Upper lobe of right lung (tissue), 1 donor: ENCODE measurements around the gene FOXD4L1. TPM values are rescaled to one million over a fixed set of nuclear protein-coding genes. Genes with fewer than 3 reads are reported as not detected.
"Not testable (repeated sequence)": the region's sequence is repeated elsewhere in the genome, so short reads cannot be mapped to it uniquely, and the experiment has no call there.

Source experiments
- ATAC-seq: fragments of 200-7000 bp; cut with Tn5 transposase; one replicate; pipeline ENCODE4 v1.9.1; 2020; ENCODE audit warnings: mild to moderate bottlenecking, moderate library complexity
- DNase-seq: peaks from one replicate; pipeline ENCODE4 v3.0.0-alpha.2; 2020
- H3K27ac ChIP-seq: fragments of 200-600 bp; one replicate; pipeline ENCODE4 v1.8.0; 2022
- H3K27me3 ChIP-seq: fragments of 200-600 bp; one replicate; pipeline ENCODE4 v1.8.0; 2022; ENCODE audit warnings: mild to moderate bottlenecking
- H3K36me3 ChIP-seq: fragments of 200-600 bp; one replicate; pipeline ENCODE4 v1.8.0; 2022
- H3K4me1 ChIP-seq: fragments of 200-600 bp; one replicate; pipeline ENCODE4 v1.8.0; 2022
- H3K4me3 ChIP-seq: fragments of 200-600 bp; one replicate; pipeline ENCODE4 v1.8.0; 2022; ENCODE audit warnings: mild to moderate bottlenecking
- H3K9me3 ChIP-seq: fragments of 200-600 bp; one replicate; pipeline ENCODE4 v1.8.0; 2022
- CTCF ChIP-seq: fragments of 200-600 bp; IDR thresholded peaks from one replicate; pipeline ENCODE4 v1.8.0; 2022; ENCODE audit warnings: antibody characterized with exemption
- intact Hi-C: fragments of 100-400 bp; cut with DNase I; formaldehyde crosslinking; loops from one replicate; pipeline ENCODE4 v1.11.0; 2022
- total RNA-seq: library from RNA; stranded (reverse); fragmentation: NEBNext Ultra II Directional; extraction: Animal tissue kit (Norgen Biotek cat#: 25700); gene quantifications from one replicate; pipeline ENCODE4 v1.2.1, GENCODE V29; 2021
- donor health status: DM: no; HTN: yes; CAD: no; lungs with severe emphysema.

The FOXD4L1 gene
- total RNA-seq, 1 donor from 2014 or later, result 0.78 TPM

GRCh38 chr2:113508187-113508586 is 9.7 kb downstream of the FOXD4L1 start:
- H3K27me3 ChIP-seq, result peaks cover 45% of the 10 kb centered on the region
- H3K36me3 ChIP-seq, H3K27ac ChIP-seq, H3K4me3 ChIP-seq, H3K4me1 ChIP-seq, intact Hi-C loops, H3K9me3 ChIP-seq, ATAC-seq, DNase-seq: not testable (repeated sequence)

GRCh38 chr2:113510913-113511312 is 12.4 kb downstream of the FOXD4L1 start:
- H3K27ac ChIP-seq, DNase-seq, H3K4me3 ChIP-seq, intact Hi-C loops, H3K9me3 ChIP-seq, H3K4me1 ChIP-seq, ATAC-seq, H3K36me3 ChIP-seq: not testable (repeated sequence)
- peaks cover 23% of the 10 kb centered on the region for H3K27me3 ChIP-seq

- H3K4me1 ChIP-seq, H3K9me3 ChIP-seq, H3K27ac ChIP-seq, DNase-seq, ATAC-seq, H3K36me3 ChIP-seq, intact Hi-C loops, H3K4me3 ChIP-seq: not testable (repeated sequence)
- H3K27me3 ChIP-seq, result peaks cover 21% of the 10 kb centered on the region
These were observed 13.4 kb downstream of the FOXD4L1 start for GRCh38 chr2:113511859-113512258.

GRCh38 chr2:113515457-113515856 is 17.0 kb downstream of the FOXD4L1 start:
- H3K9me3 ChIP-seq, DNase-seq, intact Hi-C loops, H3K36me3 ChIP-seq, H3K4me1 ChIP-seq, ATAC-seq, H3K27me3 ChIP-seq, H3K4me3 ChIP-seq, H3K27ac ChIP-seq: not testable (repeated sequence)

GRCh38 chr2:113515995-113516394 is 17.5 kb downstream of the FOXD4L1 start:
- ATAC-seq, H3K9me3 ChIP-seq, H3K4me1 ChIP-seq, H3K27me3 ChIP-seq, H3K27ac ChIP-seq, H3K4me3 ChIP-seq, H3K36me3 ChIP-seq, DNase-seq, intact Hi-C loops: not testable (repeated sequence)

- H3K9me3 ChIP-seq, H3K27ac ChIP-seq, H3K36me3 ChIP-seq, H3K27me3 ChIP-seq, H3K4me3 ChIP-seq, H3K4me1 ChIP-seq, intact Hi-C loops, DNase-seq, ATAC-seq: not testable (repeated sequence)
These were observed 18.6 kb downstream of the FOXD4L1 start for GRCh38 chr2:113517025-113517424.

GRCh38 chr2:113520837-113521236 is 22.4 kb downstream of the FOXD4L1 start:
- H3K27me3 ChIP-seq, H3K36me3 ChIP-seq, H3K4me3 ChIP-seq, H3K27ac ChIP-seq, ATAC-seq, DNase-seq, intact Hi-C loops, H3K9me3 ChIP-seq, H3K4me1 ChIP-seq: not testable (repeated sequence)

GRCh38 chr2:113521492-113521891 is 23.0 kb downstream of the FOXD4L1 start:
- H3K27ac ChIP-seq, H3K4me3 ChIP-seq, H3K27me3 ChIP-seq, ATAC-seq, H3K4me1 ChIP-seq, H3K36me3 ChIP-seq, H3K9me3 ChIP-seq, DNase-seq, intact Hi-C loops: not testable (repeated sequence)

GRCh38 chr2:113524986-113525385 is 26.5 kb downstream of the FOXD4L1 start:
- H3K27me3 ChIP-seq, H3K4me1 ChIP-seq, intact Hi-C loops, H3K27ac ChIP-seq, H3K36me3 ChIP-seq, H3K9me3 ChIP-seq, H3K4me3 ChIP-seq, ATAC-seq, DNase-seq: not testable (repeated sequence)

GRCh38 chr2:113527350-113528045 is 29.0 kb downstream of the FOXD4L1 start:
- DNase-seq, intact Hi-C loops, H3K4me1 ChIP-seq, H3K36me3 ChIP-seq, H3K27ac ChIP-seq, H3K4me3 ChIP-seq, H3K9me3 ChIP-seq, H3K27me3 ChIP-seq: not testable (repeated sequence)
- ATAC-seq, result peak; percentile 98
- TF ChIP-seq CTCF, result peak; percentile 15

GRCh38 chr2:113528126-113528525 is 29.7 kb downstream of the FOXD4L1 start:
- H3K4me1 ChIP-seq, H3K36me3 ChIP-seq, H3K27me3 ChIP-seq, H3K4me3 ChIP-seq, intact Hi-C loops, H3K9me3 ChIP-seq, DNase-seq, H3K27ac ChIP-seq, ATAC-seq: not testable (repeated sequence)

- H3K4me1 ChIP-seq, H3K4me3 ChIP-seq, H3K27me3 ChIP-seq, H3K27ac ChIP-seq, H3K36me3 ChIP-seq, H3K9me3 ChIP-seq, DNase-seq, intact Hi-C loops, ATAC-seq: not testable (repeated sequence)
These were observed 30.4 kb downstream of the FOXD4L1 start for GRCh38 chr2:113528904-113529303.

GRCh38 chr2:113532991-113533390 is 34.5 kb downstream of the FOXD4L1 start:
- intact Hi-C loops, H3K4me1 ChIP-seq, H3K27ac ChIP-seq, H3K9me3 ChIP-seq, ATAC-seq, DNase-seq, H3K4me3 ChIP-seq, H3K36me3 ChIP-seq, H3K27me3 ChIP-seq: not testable (repeated sequence)

- H3K27ac ChIP-seq, H3K4me3 ChIP-seq, H3K9me3 ChIP-seq, H3K36me3 ChIP-seq, H3K27me3 ChIP-seq, H3K4me1 ChIP-seq, DNase-seq, intact Hi-C loops: not testable (repeated sequence)
- peak; percentile 74 for ATAC-seq
These were observed 38.1 kb downstream of the FOXD4L1 start for GRCh38 chr2:113536573-113536972.
